Embryonic facial prominence (tissue), 1 donor: ENCODE results near the gene GTPBP4.

Source experiments
- DNase-seq: peaks from one replicate; pipeline ENCODE4 v3.0.0-alpha.2; 2016; ENCODE audit errors: extremely low spot score

The GTPBP4 gene

GRCh38 chr10:966466-967235, 21.6 kb upstream of the GTPBP4 start:
- no peak for DNase-seq

GRCh38 chr10:968546-969199, 19.6 kb upstream of the GTPBP4 start:
- no peak for DNase-seq

GRCh38 chr10:969473-970150, 18.6 kb upstream of the GTPBP4 start:
- no peak for DNase-seq

- no peak for DNase-seq
Observed at GRCh38 chr10:970311-971149, 17.7 kb upstream of the GTPBP4 start.

- DNase-seq: no peak
Observed at GRCh38 chr10:971150-971542, 17.1 kb upstream of the GTPBP4 start.

- DNase-seq: no peak
Observed at GRCh38 chr10:971613-972012, 16.6 kb upstream of the GTPBP4 start.

GRCh38 chr10:972763-973162, 15.5 kb upstream of the GTPBP4 start:
- DNase-seq: no peak

- DNase-seq: no peak
Observed at GRCh38 chr10:974038-974784, 14.0 kb upstream of the GTPBP4 start.

GRCh38 chr10:974785-975074, 13.5 kb upstream of the GTPBP4 start:
- DNase-seq: no peak

GRCh38 chr10:976316-976715, 11.9 kb upstream of the GTPBP4 start:
- no peak for DNase-seq

- DNase-seq: no peak
Observed at GRCh38 chr10:978826-979421, 9.3 kb upstream of the GTPBP4 start.

GRCh38 chr10:980468-981093, 7.7 kb upstream of the GTPBP4 start:
- no peak for DNase-seq

GRCh38 chr10:983401-983800, 4.8 kb upstream of the GTPBP4 start:
- DNase-seq: no peak

- no peak for DNase-seq
Observed at GRCh38 chr10:983971-984655, 4.1 kb upstream of the GTPBP4 start.

- DNase-seq: no peak
Observed at GRCh38 chr10:985361-985760, 2.9 kb upstream of the GTPBP4 start.

GRCh38 chr10:986137-986825, 2.0 kb upstream of the GTPBP4 start:
- no peak for DNase-seq

GRCh38 chr10:986881-987619, 1.2 kb upstream of the GTPBP4 start:
- DNase-seq: no peak

GRCh38 chr10:987620-987869, 689 bp upstream of the GTPBP4 start:
- no peak for DNase-seq
